MG63 (cell line): ENCODE results near the gene PALLD. TPM values are rescaled to one million over a fixed set of nuclear protein-coding genes. Genes with fewer than 3 reads are reported as not detected.

ENCODE experiments used
- DNase-seq: peaks from one replicate; pipeline ENCODE4 v3.0.0-alpha.2; 2020
- H3K27me3 ChIP-seq: fragments of 250-450 bp; sonication (Bioruptor Pico); 2 replicates; pipeline ENCODE4 v1.5.1; 2020; ENCODE audit warnings: mild to moderate bottlenecking, moderate library complexity
- H3K36me3 ChIP-seq: fragments of 250-450 bp; sonication (Bioruptor Pico); 2 replicates; pipeline ENCODE4 v1.5.1; 2020; ENCODE audit warnings: mild to moderate bottlenecking, moderate library complexity
- H3K4me3 ChIP-seq: fragments of 250-450 bp; sonication (Bioruptor Pico); 2 replicates; pipeline ENCODE4 v1.5.1; 2020; ENCODE audit warnings: mild to moderate bottlenecking, moderate library complexity
- H3K9me3 ChIP-seq: fragments of 250-450 bp; sonication (Bioruptor Pico); 2 replicates; pipeline ENCODE4 v1.5.1; 2020; ENCODE audit warnings: mild to moderate bottlenecking, moderate library complexity
- total RNA-seq: library from RNA; depleted of rRNA; stranded (reverse); fragments of >200 nt; shearing (Covaris generic); gene quantifications from 2 replicates; pipeline ENCODE4 v1.2.3, GENCODE V29; 2014; ENCODE audit warnings: low replicate concordance

The PALLD gene
- total RNA-seq, 1 experiment from 2014 or later: 40.2 TPM

DNA sequence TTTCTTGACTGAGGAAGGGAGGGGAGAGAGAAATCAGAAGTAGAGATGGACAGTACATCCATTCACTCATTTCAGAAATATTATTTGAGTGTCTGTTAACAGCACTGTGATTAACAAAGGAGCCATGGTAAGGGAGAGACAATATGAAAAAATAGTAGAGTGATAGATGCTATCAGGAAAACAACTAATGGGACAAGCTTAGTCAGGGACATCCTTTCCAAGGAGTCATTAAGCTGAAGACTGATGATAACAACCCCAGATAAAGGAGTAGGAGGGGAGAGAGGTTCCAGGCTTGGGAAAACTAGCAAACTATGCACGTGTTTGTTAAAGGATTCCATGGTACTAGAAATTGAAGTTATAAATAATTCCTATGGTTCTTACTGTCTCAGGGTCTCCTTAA is 391.0 kb downstream of the PALLD start:
- no peak overlapping the region for H3K4me3 ChIP-seq
- no peaks in the 10 kb centered on the region for H3K27me3 ChIP-seq
- H3K36me3 ChIP-seq: peaks cover 80% of the 10 kb centered on the region
- H3K9me3 ChIP-seq: no peaks in the 10 kb centered on the region
- no peak for DNase-seq

DNA sequence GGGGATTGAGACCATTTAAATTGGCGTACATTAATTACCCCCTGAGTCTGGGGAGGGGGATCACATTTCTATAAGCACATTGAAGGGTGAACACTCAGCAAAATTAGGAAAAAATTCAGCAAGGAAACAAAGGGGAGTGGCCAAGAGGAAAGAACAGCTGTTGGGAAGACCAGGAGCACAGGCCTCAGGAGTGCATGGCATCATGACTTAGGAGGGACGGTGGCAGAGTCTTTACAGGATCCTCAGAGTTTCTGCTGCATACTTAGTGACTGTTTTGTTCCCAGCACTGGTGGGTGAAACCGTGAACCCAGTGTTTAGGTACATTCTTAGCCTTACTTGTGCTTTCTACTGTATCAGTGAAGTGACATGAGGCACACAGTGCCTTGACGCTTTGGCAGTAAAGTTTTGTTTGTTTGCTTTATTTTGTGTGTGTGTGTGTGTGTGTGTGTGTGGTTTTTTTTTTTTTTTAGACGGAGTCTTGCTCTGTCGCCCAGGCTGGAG is 391.9 kb downstream of the PALLD start:
- DNase-seq: no peak
- H3K36me3 ChIP-seq: peaks cover 86% of the 10 kb centered on the region
- no peaks in the 10 kb centered on the region for H3K9me3 ChIP-seq
- no peak overlapping the region for H3K4me3 ChIP-seq
- no peaks in the 10 kb centered on the region for H3K27me3 ChIP-seq

DNA sequence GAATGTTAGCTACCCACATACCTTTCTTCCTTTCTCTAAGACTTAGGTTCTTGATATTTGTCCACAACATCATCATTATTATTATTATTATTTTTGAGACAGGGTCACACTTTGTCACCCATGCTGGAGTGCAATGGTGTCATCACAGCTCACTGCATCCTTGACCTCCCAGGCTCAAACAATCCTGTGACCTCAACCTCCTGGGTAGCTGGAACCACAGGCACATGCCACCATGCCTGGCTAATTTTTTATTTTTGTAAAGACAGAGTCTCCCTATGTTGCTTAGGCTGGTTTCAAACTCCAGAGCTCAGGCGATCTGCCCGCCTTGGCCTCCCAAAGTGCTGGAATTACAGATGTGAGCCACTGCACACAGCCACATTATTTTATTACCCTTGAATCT is 394.2 kb downstream of the PALLD start:
- Histone ChIP-seq H3K4me3 (no peak overlapping the region), H3K9me3 (no peaks in the 10 kb centered on the region), H3K36me3 (peaks cover 87% of the 10 kb centered on the region), H3K27me3 (no peaks in the 10 kb centered on the region)
- DNase-seq: no peak

DNA sequence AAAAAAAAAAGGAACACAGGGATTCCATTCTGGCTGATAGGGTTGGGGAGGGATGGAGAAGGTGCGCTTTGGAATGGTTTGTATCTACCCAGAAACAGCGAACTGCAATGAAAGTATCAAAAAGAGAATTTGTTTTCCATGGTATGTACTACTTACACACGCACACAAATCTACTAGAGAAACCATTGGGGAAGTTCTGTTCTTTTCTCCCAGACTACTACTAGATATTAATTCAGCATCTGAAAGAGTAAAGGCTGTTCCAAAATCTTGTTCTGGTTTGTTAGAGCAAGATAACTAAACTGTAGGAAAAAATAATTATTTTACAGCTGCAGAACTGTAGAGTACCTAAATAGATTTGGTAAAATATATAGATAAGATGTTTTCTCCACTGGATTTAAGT is 394.8 kb downstream of the PALLD start:
- DNase-seq: no peak
- H3K4me3 ChIP-seq: no peak overlapping the region
- H3K27me3 ChIP-seq: no peaks in the 10 kb centered on the region
- no peaks in the 10 kb centered on the region for H3K9me3 ChIP-seq
- H3K36me3 ChIP-seq: peaks cover 87% of the 10 kb centered on the region

DNA sequence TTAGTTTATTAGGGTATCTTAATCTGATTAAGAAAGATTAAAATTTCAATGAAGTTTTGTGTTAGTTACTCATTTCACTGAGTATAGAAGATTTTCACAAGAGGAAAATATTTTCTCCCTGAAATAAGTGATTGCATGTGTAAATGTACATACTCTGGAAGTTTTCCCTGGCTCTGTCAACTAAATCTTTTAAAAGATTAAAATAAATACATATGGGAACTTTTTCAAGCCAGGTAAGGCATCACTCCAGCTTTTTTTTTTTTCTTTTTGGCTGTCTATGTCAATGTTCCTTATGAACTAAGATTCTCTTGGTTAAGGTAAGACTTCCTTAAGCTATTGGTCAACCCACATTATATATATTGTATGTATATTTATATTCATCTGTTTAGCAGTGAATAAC is 395.6 kb downstream of the PALLD start:
- Histone ChIP-seq H3K36me3 (peaks cover 89% of the 10 kb centered on the region), H3K9me3 (no peaks in the 10 kb centered on the region), H3K4me3 (no peak overlapping the region), H3K27me3 (no peaks in the 10 kb centered on the region)
- DNase-seq: no peak

DNA sequence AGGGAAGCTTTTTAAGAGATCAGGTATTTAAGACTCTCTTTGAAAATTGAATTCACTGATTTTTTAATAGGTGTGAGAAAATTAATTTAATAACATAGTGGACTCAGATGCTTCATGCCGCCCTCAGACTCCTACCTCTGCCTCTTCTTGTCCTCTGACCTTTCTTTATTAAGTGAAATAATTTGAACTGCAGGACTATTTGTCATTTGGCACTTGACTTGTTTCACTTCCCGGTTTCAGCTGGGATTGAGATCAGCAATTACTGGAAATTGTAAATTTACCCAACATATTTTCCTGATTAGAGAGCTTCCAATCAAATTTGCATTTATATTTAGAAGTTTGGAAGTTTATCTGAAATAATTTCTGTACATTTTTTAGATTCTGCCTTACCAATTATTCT is 396.4 kb downstream of the PALLD start:
- Histone ChIP-seq H3K27me3 (no peaks in the 10 kb centered on the region), H3K36me3 (peaks cover 91% of the 10 kb centered on the region), H3K9me3 (no peaks in the 10 kb centered on the region), H3K4me3 (no peak overlapping the region)
- no peak for DNase-seq

DNA sequence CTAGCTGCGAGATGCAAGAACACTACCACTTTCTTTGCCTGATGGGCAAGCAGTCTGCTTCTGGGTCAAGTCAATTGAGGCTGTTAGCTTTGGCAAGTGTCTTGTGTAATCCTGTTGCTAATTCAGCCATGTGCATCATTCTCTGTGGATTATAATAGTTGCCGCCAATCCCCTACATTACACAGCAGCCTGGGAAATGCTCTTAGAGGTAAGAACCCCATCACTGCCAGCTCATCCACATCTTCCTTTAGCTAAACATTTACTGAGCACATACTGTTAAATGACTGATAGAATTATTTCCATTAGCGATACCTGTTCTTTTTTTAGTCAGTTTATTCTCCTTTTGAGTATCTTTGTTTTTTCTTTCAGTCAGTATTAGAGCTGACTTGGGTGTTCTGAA is 397.0 kb downstream of the PALLD start:
- no peak for DNase-seq
- no peak overlapping the region for H3K4me3 ChIP-seq
- H3K27me3 ChIP-seq: no peaks in the 10 kb centered on the region
- H3K36me3 ChIP-seq: peaks cover 92% of the 10 kb centered on the region
- no peaks in the 10 kb centered on the region for H3K9me3 ChIP-seq

DNA sequence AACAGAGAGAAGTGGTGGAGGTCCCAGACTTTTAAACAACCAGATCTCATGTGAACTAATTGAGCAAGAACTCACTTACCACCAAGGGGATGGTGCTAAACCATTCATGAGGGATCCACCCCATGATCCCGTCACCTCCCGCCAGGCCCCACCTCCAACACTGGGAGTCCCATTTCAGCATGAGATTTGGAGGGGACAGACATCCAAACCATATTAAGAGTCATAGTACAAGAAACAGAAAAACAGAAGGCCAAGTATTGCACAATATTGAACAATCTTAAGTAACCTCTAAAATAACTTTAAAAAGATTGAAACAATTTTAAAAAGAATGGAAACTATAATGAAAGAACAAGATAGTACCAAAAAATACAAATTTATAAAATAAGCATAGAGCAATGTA is 403.2 kb downstream of the PALLD start:
- no peaks in the 10 kb centered on the region for H3K27me3 ChIP-seq
- H3K36me3 ChIP-seq: peaks cover 89% of the 10 kb centered on the region

DNA sequence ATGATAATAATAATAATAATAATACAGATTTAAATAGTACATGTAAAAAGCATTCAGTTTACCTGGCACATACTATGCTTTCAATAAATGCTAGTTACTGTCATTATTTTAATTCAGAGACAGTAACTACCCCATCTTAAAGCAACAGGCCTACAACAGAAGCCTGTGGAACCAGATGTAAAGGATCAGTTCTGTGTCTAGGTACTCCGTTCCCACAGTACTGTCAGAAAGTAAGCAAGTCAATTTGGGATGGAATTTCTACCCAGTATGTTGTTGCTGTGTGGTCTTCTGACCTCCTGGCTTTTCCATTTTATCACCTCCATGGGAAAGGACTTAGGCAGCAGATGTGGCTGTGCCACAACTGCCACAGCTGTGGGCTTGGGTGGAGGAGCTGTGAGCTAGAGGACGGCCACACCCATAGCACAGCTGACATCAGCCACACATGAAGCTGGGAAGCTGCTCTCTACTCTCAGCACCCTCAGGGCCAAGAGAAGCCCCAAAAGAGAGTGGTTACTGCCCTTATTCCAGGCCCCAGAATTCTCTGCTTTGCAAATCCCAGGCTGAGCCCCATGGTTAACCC is 410.4 kb downstream of the PALLD start:
- peaks cover 87% of the 10 kb centered on the region for H3K36me3 ChIP-seq
- DNase-seq: no peak
- H3K9me3 ChIP-seq: no peaks in the 10 kb centered on the region
- H3K27me3 ChIP-seq: no peaks in the 10 kb centered on the region
- no peak overlapping the region for H3K4me3 ChIP-seq

More for the DNA sequence above, 403.2 kb downstream of the PALLD start:
- H3K9me3 ChIP-seq: no peaks in the 10 kb centered on the region
- no peak overlapping the region for H3K4me3 ChIP-seq
- DNase-seq: no peak

DNA sequence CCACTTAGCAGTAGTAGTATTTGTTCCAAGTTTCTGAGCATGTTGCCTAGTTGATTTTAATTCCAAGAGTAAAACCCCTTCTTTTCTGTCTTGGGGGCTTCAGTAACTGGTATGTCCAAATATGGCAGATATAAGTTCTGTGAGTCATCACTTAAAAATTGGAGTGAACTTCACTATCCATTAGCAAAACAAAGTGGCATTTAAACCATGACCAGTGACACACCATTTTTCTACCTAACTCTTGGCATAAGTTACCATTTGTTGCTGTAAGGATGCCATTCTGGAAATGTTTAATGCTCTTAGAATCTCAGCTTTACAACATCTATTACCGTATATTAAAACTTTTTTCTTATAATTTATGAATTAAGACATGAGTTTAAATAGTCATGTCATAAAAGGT is 411.2 kb downstream of the PALLD start:
- Histone ChIP-seq H3K36me3 (peaks cover 85% of the 10 kb centered on the region), H3K4me3 (no peak overlapping the region), H3K27me3 (no peaks in the 10 kb centered on the region), H3K9me3 (no peaks in the 10 kb centered on the region)
- no peak for DNase-seq

DNA sequence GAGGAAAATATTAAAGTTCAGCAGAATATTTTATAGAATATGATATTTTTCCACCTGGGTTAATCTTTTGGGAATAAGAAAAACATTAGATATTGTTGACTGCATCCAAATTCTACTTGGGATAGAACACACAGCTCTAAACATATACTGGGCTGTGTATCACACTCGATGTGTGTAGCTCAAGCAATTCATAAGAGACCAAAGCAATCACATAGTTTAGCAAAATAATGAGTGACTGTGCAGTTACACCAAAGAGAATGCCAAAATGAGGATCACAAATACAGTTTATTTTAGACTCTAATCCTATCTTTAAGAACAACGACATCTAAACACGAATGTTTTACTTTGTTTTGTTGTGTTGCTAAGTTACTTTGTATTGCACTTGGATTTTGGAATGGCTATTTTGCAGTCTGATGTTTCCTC is 412.0 kb downstream of the PALLD start:
- no peaks in the 10 kb centered on the region for H3K9me3 ChIP-seq
- no peak for DNase-seq
- peaks cover 83% of the 10 kb centered on the region for H3K36me3 ChIP-seq
- no peak overlapping the region for H3K4me3 ChIP-seq
- H3K27me3 ChIP-seq: no peaks in the 10 kb centered on the region

DNA sequence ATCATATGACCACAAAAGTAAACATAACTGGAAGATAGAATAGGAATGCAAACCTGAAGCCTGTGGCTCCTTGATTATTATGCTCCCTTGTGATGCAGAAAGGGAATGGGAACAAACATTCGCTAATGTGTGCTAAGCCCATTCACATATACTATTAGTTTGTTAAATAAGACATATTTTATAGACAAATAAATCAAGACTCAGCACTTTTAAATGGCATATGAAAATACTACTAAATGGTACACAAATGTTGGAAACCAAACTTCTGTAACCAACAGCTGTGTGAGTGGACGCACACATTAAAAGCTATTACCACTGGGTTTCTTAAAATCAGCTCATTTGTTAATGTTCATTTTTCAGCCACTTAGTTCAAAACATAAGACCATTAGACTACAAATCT is 417.2 kb downstream of the PALLD start:
- DNase-seq: no peak
- Histone ChIP-seq H3K4me3 (no peak overlapping the region), H3K27me3 (no peaks in the 10 kb centered on the region), H3K9me3 (no peaks in the 10 kb centered on the region), H3K36me3 (peaks cover 58% of the 10 kb centered on the region)

DNA sequence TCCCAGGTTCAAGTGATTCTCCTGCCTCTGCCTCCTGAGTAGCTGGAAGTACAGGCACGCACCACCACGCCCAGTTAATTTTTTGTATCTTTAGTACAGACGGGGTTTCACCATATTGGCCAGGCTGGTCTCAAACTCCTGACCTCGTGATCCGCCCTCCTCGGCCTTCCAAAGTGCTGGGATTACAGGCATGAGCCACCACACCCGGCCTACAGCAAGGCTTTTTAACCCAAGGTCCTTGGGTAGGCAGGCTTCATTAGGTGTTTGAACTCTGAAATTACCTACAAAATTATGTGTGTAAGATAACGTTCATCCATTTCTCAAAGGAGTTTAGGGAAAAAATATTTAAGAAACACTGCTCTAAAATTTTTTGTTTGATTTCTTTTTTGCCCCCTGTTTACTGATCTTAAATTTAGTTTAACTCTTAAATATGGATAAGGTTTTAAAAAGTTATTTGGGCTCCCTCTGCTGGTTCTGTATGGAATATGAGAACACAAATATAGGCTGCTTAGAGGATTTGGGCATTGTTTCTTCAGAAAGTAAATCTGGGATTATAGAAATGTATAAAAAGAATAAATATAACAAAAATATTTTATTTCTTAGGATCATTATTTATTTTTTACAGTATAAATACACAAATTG is 420.4 kb downstream of the PALLD start:
- H3K36me3 ChIP-seq: peaks cover 41% of the 10 kb centered on the region
- H3K27me3 ChIP-seq: no peaks in the 10 kb centered on the region
- DNase-seq: no peak
- no peaks in the 10 kb centered on the region for H3K9me3 ChIP-seq
- H3K4me3 ChIP-seq: no peak overlapping the region

DNA sequence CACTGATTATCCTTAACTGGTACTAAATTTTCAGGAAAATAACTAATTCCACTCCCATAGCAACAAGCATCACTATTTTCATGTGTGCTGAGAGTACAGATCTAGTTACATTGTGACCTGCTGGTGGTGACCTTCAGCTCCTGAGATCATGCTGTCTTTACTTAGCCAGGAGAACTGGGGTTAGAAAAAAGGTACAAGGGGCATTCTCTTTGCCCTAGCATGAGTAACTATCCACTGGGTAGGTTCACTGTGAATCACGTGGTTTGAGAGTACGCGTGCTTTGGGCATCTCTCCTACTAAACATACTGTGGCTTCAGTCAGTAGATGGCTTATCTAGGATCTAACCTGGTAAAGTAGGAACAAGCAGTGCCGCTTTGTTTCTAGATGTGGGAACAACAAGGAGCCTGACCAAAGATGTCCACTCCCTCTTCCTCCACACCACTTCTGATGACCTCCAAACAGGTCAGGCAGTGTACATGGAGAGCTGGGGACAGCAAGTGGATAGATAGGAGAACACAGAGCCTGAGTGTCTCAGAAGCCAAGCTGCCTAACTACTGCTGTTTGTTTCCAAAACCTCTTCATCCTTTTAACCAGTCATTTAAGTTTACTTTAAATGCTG is 423.0 kb downstream of the PALLD start:
- no peaks in the 10 kb centered on the region for H3K9me3 ChIP-seq
- no peaks in the 10 kb centered on the region for H3K27me3 ChIP-seq
- peaks cover 40% of the 10 kb centered on the region for H3K36me3 ChIP-seq
- no peak for DNase-seq
- no peak overlapping the region for H3K4me3 ChIP-seq

DNA sequence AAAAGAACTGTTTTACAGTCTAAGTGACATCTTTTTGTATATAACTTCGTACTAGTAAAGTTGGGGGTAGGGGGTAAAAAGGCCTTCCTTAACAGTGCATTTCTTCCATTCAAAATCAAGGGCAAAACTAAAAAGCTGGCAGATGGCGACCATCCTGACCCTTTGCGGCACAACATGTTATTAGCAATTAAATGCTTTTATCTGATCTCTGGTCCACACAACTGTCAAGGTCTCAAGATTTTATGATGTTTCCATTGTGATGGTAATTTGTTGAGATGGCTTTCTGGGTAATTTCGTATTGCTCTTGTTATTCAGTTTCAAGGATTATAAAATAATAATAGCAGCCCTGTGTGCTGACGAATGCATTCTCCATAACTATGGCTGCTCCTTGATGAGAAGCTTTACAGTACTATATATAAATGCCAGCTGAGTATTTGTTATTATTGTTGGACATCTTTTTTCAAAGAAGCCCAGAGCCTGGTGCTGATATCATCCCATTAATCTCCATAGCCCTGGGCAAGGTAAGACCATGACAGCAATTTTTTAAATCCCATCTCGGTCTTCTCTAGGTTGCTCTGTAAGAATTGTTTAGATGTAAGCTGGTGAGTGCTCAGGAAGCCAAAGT is 423.7 kb downstream of the PALLD start:
- no peak overlapping the region for H3K4me3 ChIP-seq
- no peaks in the 10 kb centered on the region for H3K9me3 ChIP-seq
- no peaks in the 10 kb centered on the region for H3K27me3 ChIP-seq
- DNase-seq: no peak
- peaks cover 44% of the 10 kb centered on the region for H3K36me3 ChIP-seq

DNA sequence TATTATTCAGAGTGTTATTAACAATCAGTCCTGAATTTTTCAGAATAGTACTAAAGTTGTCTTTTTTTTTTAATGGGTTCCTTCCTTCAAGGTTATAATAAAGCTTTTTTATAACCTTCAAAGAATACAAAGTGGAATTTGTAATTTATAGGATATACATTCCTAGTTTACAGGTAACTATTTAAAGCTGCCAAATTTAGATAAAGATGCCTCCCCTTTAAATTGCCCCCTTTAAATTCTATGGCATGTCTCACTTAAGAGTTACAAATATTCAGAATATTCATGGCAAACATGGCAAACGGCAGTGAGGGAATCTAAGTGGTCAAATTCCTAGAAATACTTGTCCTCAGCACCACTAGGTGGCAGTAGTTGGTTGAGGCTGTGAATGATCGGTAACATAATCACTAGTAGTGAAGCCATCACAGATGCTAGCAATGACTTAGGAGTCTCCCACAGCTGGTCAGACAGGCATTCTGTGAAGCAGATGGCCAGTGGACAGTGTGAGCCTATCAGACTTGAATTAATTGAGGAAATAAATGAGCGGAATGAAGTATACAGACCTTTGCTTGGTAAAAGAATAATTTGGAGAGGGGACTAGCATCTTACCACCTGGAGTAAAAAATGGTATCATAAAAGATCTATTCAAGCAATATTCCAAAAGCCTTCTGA is 426.8 kb downstream of the PALLD start:
- Histone ChIP-seq H3K27me3 (no peaks in the 10 kb centered on the region), H3K4me3 (no peak overlapping the region), H3K9me3 (no peaks in the 10 kb centered on the region), H3K36me3 (peaks cover 62% of the 10 kb centered on the region)
- DNase-seq: peak; percentile 11

DNA sequence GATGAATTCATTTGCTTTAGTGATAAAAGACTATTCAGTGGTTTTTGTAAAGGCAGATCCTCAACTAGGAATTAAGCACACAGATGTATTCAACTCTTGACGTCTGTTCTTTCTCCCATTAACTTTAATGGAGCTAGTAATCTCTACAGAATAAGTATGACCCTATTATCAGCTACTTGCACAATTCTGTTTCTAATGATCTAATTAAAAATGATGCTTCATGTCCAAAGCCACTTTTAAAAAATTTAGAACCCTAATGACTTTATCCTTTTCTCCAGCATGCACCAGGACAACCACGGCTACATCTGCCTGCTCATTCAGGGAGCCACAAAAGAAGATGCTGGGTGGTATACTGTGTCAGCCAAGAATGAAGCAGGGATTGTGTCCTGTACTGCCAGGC is 427.8 kb downstream of the PALLD start:
- H3K9me3 ChIP-seq: no peaks in the 10 kb centered on the region
- no peak for DNase-seq
- no peaks in the 10 kb centered on the region for H3K27me3 ChIP-seq
- peaks cover 70% of the 10 kb centered on the region for H3K36me3 ChIP-seq
- H3K4me3 ChIP-seq: no peak overlapping the region
